ENCODE measurements around the gene GCNA.
"Not testable (repeated sequence)": the region's sequence is repeated elsewhere in the genome, so short reads cannot be mapped to it uniquely, and the experiment has no call there.

GCNA gene

DNA sequence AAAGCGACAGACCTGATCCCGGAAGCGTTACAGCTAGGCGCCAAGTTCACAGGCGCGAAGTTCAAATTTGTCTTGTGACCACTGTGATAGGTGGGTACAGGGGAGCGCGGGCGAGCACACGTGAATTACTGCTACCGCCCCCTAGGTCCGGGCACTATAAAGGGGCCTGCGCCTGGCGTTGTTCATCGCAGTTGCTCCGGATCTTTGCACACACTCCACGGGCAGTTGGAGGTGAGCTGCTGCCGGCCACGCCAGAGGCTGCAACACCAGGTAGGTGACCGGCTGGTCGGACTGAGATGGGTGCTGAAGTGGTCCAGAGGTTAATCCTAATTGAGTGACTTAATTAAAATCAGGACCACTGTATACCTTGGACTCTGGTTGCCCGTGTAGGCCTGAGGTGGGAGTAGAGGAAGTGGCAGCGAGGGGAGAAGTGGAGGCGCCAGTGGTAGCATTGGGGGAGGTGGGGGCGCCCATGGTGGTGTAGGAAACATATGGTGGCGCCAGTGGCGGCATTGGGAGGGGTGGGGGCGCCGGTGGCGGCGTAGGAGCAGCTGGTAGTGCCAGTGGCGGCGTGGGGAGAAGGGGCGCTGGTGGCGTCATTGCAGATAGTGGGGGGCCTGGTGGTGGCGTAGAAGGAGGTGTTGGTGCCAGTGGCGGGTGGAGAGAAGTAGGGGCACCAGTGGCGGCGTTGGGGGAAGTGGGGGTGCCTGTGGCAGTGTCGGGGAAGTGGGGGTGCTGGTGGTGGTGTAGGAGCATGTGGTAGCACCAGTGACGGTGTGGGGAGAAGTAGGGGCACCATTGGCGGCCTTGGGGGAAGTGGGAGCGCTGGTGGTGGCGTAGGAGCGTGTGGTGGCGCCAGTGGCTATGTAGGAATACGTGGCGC, at the start of gene GCNA:
GCNA (plus strand) TSS at position 185 of the 883 bp plus-strand sequence. CDS start 2,385 bp downstream, outside the sequence.
- DNase-seq (ENCODE audit: low read depth), result no peak

- DNase-seq (ENCODE audit: low read depth), result peak; percentile 32
These were observed 46.0 kb upstream of the GCNA start for GRCh38 chrX:71532078-71532752.

GRCh38 chrX:71532753-71533425, 45.3 kb upstream of the GCNA start, which contains the start of gene OGT:
TSS of gene OGT (plus strand) at chrX:71533104. CDS start at chrX:71533300, 196 bp downstream.
- peak; percentile 86 for DNase-seq (ENCODE audit: low read depth)

GRCh38 chrX:71533516-71533850, 44.8 kb upstream of the GCNA start:
- DNase-seq (ENCODE audit: low read depth), result no peak

- peak; percentile 31 for DNase-seq (ENCODE audit: low read depth)
These were observed 44.2 kb upstream of the GCNA start for GRCh38 chrX:71533851-71534561.

- no peak for DNase-seq (ENCODE audit: low read depth)
These were observed 43.3 kb upstream of the GCNA start for GRCh38 chrX:71534773-71535544.

DNA sequence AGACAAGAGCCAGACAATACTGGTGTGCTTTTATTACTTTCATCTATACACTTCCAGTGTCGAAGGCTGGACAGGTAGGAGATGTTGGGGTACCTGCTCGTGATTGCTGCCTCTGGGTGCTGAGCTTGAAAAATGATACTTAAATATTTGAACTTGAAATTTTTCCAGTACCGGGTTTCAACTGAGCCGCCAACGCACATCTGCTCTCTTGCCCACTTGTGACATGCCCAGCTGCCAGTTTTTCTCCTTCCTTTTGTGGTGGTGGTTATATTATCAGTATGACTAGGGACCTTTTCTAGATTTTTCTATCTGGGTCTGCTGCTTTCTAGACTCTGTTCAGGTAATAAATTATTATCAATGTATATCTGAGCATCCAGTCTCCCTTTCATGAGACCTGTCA, 42.0 kb upstream of the GCNA start:
- no peak for DNase-seq (ENCODE audit: low read depth)

DNA sequence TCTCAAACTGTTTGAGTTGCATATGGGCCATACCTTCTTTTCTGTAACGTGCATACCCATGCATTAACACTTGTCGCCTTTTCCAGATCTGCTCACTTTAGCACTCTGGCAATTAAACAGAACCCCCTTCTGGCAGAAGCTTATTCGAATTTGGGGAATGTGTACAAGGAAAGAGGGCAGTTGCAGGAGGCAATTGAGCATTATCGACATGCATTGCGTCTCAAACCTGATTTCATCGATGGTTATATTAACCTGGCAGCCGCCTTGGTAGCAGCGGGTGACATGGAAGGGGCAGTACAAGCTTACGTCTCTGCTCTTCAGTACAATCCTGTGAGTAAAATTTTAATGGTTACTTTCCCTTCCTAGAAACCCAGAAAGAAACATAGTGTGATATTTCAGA, 40.5 kb upstream of the GCNA start:
- DNase-seq (ENCODE audit: low read depth), result no peak

GRCh38 chrX:71540801-71541200, 37.4 kb upstream of the GCNA start:
- no peak for DNase-seq (ENCODE audit: low read depth)

DNA sequence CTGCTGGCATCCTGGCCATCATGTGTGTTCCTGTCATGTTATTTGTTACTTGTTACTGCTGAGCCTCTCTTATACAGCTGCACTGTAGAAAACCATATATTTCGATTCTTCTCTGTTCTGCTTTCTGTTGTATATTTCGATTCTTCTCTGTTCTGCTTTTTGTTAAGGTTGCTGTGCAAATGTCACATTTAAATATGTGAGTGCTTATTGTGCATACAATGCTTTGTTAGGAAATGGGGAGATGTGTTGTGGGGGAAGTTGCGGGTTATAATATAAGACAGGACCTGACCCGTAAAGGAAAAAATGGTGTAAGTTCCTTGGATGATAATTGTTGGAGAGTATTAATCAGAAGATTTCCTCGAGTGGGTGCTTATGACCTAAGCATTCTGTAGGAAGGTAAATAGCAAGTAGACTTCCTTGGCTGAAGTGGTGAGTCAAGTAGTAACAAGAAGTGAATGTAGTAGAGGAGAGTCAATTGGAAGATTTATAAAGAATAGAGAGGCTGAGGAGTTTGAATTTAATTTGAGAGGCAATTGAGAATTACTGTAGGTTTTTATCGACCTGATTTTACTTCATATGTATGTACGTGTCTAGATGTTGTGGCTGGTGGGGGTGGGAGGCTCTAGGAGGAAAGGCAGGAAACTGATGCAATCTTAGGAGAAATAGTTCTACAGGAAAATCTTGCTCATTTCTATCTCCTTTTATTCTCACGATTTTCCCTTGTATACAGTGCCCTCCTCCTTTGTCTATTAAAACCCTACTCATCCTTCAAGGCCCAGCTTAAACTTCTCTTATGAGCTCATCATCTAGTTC, 36.8 kb upstream of the GCNA start:
- no peak for DNase-seq (ENCODE audit: low read depth)

DNA sequence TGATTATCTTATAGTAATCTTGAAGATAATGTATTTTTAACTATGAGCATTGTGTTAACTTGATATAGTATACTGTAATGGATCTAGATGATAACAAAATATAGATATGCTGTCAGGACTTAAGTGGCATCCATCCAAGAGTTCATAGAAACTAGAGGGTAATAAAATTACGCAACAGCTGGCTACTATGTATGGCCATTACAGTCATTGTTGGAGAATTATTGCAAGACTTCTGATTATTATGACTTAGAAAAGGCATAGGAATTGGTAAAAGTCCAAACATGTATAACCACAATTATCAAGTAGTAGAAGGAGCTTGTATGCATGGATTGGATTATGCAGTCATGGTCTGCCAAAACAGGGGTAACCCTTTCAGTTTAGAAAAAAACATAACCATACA, 35.8 kb upstream of the GCNA start:
- DNase-seq (ENCODE audit: low read depth), result no peak

DNA sequence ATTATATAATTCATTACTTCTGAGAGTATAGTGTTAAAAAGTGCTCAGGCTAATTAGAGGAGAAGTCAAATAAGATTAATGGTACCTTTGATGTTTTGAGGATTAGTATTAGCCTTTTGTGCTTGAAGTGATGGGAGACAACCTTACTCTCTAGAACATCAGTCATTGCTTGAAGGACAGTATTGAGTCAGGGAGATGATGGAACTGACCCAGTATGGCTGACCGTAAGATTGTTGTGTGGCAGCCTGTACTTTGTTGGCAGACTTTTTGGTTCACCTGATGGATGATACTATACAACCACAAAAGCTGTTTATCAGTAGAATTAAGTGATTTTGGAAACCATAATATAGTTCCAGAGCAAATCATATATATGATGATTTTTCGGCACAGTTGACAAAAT, 35.4 kb upstream of the GCNA start:
- DNase-seq (ENCODE audit: low read depth), result no peak

DNA sequence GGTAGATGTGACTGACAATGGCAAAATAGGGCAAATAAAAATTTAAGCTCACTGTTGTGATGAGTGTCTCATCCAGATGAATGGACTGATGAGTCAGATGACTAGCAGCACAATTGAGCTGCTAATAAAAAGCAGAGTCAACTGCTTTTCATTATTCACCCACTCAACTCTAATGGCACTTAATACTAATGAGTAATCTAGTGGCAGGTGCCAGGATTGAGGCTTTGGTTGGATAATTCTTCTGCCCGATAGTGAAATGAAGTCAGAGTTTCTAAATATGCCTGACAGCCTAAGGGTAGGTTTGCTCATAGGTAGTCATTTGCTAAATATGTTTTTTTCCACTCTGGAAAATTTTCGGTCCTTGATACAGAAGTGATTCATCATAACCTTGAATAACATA, 34.9 kb upstream of the GCNA start:
- no peak for DNase-seq (ENCODE audit: low read depth)

GRCh38 chrX:71545364-71545763, 32.9 kb upstream of the GCNA start:
- DNase-seq (ENCODE audit: low read depth), result no peak

- DNase-seq (ENCODE audit: low read depth), result no peak
These were observed 31.4 kb upstream of the GCNA start for GRCh38 chrX:71546879-71547278.

GRCh38 chrX:71547339-71547738, 30.9 kb upstream of the GCNA start:
- DNase-seq (ENCODE audit: low read depth), result no peak

DNA sequence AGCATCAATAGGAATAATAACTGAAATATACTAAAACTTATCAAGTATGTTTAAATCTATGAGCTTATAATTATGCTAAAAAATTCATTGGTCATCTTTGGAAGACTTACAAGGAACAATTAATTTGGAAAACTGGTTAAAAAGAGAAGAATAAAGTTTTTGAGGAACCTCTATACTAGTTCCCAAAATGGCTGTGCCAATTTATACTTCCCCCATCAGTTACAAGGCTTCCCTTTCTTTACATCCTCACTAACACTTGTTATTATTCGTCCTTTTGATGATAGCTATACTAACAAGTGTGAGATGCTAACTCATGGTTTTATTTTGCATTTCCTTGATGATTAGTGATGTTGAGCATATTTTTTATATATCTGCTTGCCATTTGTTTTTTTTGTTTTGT, 28.3 kb upstream of the GCNA start:
- no peak for DNase-seq (ENCODE audit: low read depth)

DNA sequence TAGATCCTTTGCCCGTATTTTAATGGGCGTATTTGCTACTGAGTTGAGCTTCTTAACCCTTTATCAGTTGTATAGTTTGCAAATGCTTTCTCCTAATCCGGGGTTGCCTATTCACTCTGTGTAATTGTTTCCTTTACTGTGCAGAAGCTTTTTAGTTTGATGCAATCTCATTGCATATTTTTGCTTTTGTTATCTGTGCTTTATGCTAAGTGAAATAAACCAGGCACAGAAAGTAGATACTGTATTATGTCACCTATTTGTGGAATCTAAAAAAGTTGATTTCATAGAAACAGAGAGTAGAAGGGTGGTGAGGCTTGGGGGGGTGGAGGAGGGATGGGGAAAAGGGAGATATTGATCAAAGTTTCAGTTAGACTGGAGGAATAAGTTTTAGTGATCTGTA, 27.7 kb upstream of the GCNA start:
- DNase-seq (ENCODE audit: low read depth), result no peak

- DNase-seq (ENCODE audit: low read depth), result no peak
These were observed 22.2 kb upstream of the GCNA start for GRCh38 chrX:71556036-71556435.

DNA sequence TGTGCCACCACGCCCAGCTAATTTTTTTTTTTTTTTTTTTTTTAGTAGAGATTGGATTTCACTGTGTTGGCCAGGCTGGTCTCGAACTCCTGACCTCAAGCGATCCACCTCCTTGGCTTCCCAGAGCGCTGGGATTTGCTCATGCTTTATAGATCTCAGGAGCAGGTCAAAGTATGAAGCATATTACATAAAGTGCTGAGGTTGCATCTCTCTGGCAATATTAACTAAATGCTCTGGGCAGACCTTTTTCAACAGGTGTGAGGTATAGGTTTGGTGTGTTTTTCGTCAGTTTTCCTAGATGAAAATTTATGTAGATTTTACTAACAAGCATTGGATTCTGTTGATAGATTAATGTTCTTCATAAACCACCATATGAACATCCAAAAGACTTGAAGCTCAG, 19.3 kb upstream of the GCNA start:
- DNase-seq (ENCODE audit: low read depth), result no peak

- DNase-seq (ENCODE audit: low read depth), result not testable (repeated sequence)
These were observed 18.5 kb upstream of the GCNA start for GRCh38 chrX:71559773-71560172.

Measured in activated gamma-delta T cell treated with anti-CD3 and anti-CD28 coated beads, Interleukin-2, amount 50 U/mL, for 16 hours (primary cell).